ENCODE measurements around the gene HYI.

DNA sequence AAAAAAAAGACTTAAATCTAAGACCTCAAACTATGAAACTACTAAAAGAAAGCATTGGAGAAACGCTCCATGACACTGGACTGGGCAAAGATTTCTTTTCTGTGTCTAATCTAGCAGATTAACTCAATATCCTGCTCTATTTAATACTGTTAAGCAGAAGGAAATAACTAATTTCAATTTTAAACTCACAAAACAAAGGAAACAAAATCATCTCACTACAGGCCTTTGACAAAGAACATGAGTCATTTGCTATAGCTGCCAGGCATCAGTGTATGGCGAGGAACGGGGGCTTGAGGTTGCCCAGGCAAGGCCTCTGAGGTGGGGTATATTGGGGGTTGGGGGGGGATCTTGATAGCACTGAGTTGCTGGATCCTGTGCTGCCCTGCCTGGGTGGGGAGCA lies 43.2 kb downstream of the HYI start:
- TF ChIP-seq NFIC (IDR thresholded peaks at IDR 0.05) (no peak), RAD21 (IDR thresholded peaks at IDR 0.05; ENCODE audit: low read depth) (no peak), YY1 (IDR thresholded peaks at IDR 0.05; ENCODE audit: low read depth) (no peak), TAF1 (IDR thresholded peaks at IDR 0.05; ENCODE audit: low read depth) (no peak)
- TF ChIP-seq, protein P1, sequence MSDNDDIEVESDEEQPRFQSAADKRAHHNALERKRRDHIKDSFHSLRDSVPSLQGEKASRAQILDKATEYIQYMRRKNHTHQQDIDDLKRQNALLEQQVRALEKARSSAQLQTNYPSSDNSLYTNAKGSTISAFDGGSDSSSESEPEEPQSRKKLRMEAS (IDR thresholded peaks at IDR 0.05) = no peak

All from Ishikawa (cell line).